ENCODE data around the gene OXCT2. TPM values are rescaled to one million over a fixed set of nuclear protein-coding genes. Genes with fewer than 3 reads are reported as not detected.
"Not testable (repeated sequence)": the region's sequence is repeated elsewhere in the genome, so short reads cannot be mapped to it uniquely, and the experiment has no call there.

The OXCT2 gene
- total RNA-seq, 2 donors from 2014 or later = 3.4 to 4.1 TPM

DNA sequence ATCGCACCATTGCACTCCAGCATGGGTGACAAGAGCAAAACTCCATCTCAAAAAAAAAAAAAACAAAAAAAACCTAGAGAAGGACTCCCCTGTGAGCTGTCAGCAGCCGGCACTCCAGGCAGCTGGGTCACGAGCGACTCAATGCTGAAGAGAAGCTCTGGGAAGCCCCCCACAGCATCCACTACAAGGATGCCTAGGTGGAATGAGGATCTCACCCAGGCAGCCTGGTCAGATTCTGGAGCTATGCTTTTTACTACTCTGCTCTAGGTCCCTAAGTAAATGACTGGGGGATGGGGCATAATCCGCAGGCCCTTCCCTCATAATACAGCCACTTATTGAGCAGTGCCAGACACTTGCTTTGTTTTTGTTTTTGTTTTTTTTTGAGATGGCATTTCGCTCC, 11.0 kb upstream of the OXCT2 start:
- no peak overlapping the region for H3K27ac ChIP-seq
- H3K4me1 ChIP-seq (ENCODE audit: control insufficient read depth in 1 of 2, low read depth in 2 of 2) = no peaks in the 10 kb centered on the region
- no peak for TF ChIP-seq CTCF (IDR thresholded peaks at IDR 0.05)
- H3K9me3 ChIP-seq = no peaks in the 10 kb centered on the region
- no peak for ATAC-seq (ENCODE audit: insufficient number of reproducible peaks, low FRiP score, low read depth)
- H3K36me3 ChIP-seq = no peaks in the 10 kb centered on the region
- H3K27me3 ChIP-seq (replicated peaks; ENCODE audit: insufficient read depth) = no peaks in the 10 kb centered on the region
- DNase-seq (ENCODE audit: low spot score) = no peak
- H3K4me3 ChIP-seq = no peak overlapping the region

- H3K27ac ChIP-seq = no peak overlapping the region
- H3K4me3 ChIP-seq = no peak overlapping the region
- H3K36me3 ChIP-seq = no peaks in the 10 kb centered on the region
- H3K9me3 ChIP-seq = no peaks in the 10 kb centered on the region
- no peak for DNase-seq (ENCODE audit: low spot score)
- no peaks in the 10 kb centered on the region for H3K27me3 ChIP-seq (replicated peaks; ENCODE audit: insufficient read depth)
- no peak for ATAC-seq (ENCODE audit: insufficient number of reproducible peaks, low FRiP score, low read depth)
- no peak for TF ChIP-seq CTCF (IDR thresholded peaks at IDR 0.05)
- no peaks in the 10 kb centered on the region for H3K4me1 ChIP-seq (ENCODE audit: control insufficient read depth in 1 of 2, low read depth in 2 of 2)
These were observed 10.2 kb upstream of the OXCT2 start for GRCh38 chr1:39781349-39781715.

- no peaks in the 10 kb centered on the region for H3K9me3 ChIP-seq
- H3K4me1 ChIP-seq (ENCODE audit: control insufficient read depth in 1 of 2, low read depth in 2 of 2) = no peaks in the 10 kb centered on the region
- no peak overlapping the region for H3K4me3 ChIP-seq
- no peaks in the 10 kb centered on the region for H3K36me3 ChIP-seq
- TF ChIP-seq CTCF (IDR thresholded peaks at IDR 0.05) = no peak
- no peak for DNase-seq (ENCODE audit: low spot score)
- no peak overlapping the region for H3K27ac ChIP-seq
- ATAC-seq (ENCODE audit: insufficient number of reproducible peaks, low FRiP score, low read depth) = no peak
- no peaks in the 10 kb centered on the region for H3K27me3 ChIP-seq (replicated peaks; ENCODE audit: insufficient read depth)
These were observed 8.7 kb upstream of the OXCT2 start for GRCh38 chr1:39779821-39780220.

DNA sequence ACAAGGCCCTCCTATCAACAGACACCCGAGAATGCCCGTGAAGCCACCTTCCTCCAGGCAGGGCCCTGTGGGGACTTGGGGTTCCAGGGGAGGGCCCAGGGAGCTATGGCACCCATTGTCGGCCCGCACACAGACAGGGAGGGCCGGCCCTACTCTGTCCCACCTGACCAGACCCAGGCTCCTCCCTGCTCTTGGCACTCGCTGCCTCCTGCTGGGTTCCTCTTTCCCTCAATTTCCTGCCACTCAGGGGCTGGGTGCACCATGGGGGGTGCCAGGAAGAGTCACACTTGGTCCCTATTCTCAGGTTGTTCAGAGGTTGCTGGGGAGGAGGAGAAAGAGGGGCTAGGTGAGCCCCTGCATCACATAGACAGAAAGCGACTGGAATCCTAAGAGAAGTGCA, 8.0 kb upstream of the OXCT2 start:
- ATAC-seq (ENCODE audit: insufficient number of reproducible peaks, low FRiP score, low read depth) = no peak
- no peak for TF ChIP-seq CTCF (IDR thresholded peaks at IDR 0.05)
- no peaks in the 10 kb centered on the region for H3K27me3 ChIP-seq (replicated peaks; ENCODE audit: insufficient read depth)
- H3K4me1 ChIP-seq (ENCODE audit: control insufficient read depth in 1 of 2, low read depth in 2 of 2) = no peaks in the 10 kb centered on the region
- H3K27ac ChIP-seq = no peak overlapping the region
- no peak for DNase-seq (ENCODE audit: low spot score)
- H3K36me3 ChIP-seq = no peaks in the 10 kb centered on the region
- H3K9me3 ChIP-seq = no peaks in the 10 kb centered on the region
- H3K4me3 ChIP-seq = no peak overlapping the region

GRCh38 chr1:39778463-39779099, 7.4 kb upstream of the OXCT2 start:
- not testable (repeated sequence) for H3K4me3 ChIP-seq; H3K9me3 ChIP-seq; H3K4me1 ChIP-seq (ENCODE audit: control insufficient read depth in 1 of 2, low read depth in 2 of 2); DNase-seq (ENCODE audit: low spot score); H3K36me3 ChIP-seq; ATAC-seq (ENCODE audit: insufficient number of reproducible peaks, low FRiP score, low read depth); H3K27ac ChIP-seq; H3K27me3 ChIP-seq (replicated peaks; ENCODE audit: insufficient read depth)

- not testable (repeated sequence) for H3K27ac ChIP-seq; H3K4me3 ChIP-seq; H3K4me1 ChIP-seq (ENCODE audit: control insufficient read depth in 1 of 2, low read depth in 2 of 2); ATAC-seq (ENCODE audit: insufficient number of reproducible peaks, low FRiP score, low read depth); H3K36me3 ChIP-seq; H3K27me3 ChIP-seq (replicated peaks; ENCODE audit: insufficient read depth); H3K9me3 ChIP-seq; DNase-seq (ENCODE audit: low spot score)
These were observed 6.7 kb upstream of the OXCT2 start for GRCh38 chr1:39777896-39778295.

Data from thoracic aorta (tissue), 2 donors.